Measurements from ENCODE around the gene SLC6A6. TPM values are rescaled to one million over a fixed set of nuclear protein-coding genes. Genes with fewer than 3 reads are reported as not detected.

Gene SLC6A6
- total and polyA plus RNA-seq, 2 experiments from 2014 or later: 27.5 to 150 TPM

DNA sequence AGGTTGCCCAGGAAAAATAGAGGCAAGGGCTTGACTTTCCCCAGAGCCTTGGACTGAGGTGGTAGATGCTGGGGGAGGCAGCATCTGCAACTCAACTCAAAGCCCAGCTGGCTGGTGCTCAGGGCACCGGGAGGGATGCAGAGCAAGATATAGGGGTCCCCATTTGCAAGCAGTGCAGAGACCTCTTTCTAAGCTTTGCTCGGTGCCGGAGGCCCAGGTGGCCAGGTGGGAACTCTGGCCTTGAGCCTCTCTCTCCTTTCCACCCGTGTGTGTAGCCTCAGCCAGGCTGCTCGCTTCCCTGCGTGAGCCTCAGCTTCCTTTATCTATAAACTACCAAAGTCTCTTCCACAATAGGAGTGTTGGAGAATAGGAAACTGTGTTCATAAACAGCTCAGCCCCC is 36.5 kb downstream of the SLC6A6 start:
- no peaks in the 10 kb centered on the region; the same call in 2 of the 3 replicates for H3K9me3 Mint-ChIP-seq
- H3K4me1 Mint-ChIP-seq: peaks cover 29% of the 10 kb centered on the region
- Histone ChIP-seq H3K27me3 (ENCODE audit: insufficient read depth) (no peaks in the 10 kb centered on the region), H3K9me2 (ENCODE audit: insufficient read depth) (no peaks in the 10 kb centered on the region), H2AFZ (no peak overlapping the region), H3F3A (replicated peaks; ENCODE audit: low read depth) (no peaks in the 10 kb centered on the region), H4K20me1 (replicated peaks; ENCODE audit: insufficient read depth) (peaks cover 52% of the 10 kb centered on the region), H3K4me2 (no peak overlapping the region), H3K4me3 (no peak overlapping the region), H3K4me1 (ENCODE audit: insufficient read depth) (0 out of 2 replicates have a peak, but pooled peaks cover 4% of the 10 kb centered on the region), H3K36me3 (ENCODE audit: insufficient read depth) (peaks cover 5% of the 10 kb centered on the region; the same call in 1 of the 2 replicates), H3K79me2 (replicated peaks; ENCODE audit: insufficient read depth) (peaks cover 82% of the 10 kb centered on the region), H3K27ac (ENCODE audit: low read depth) (0 out of 2 replicates have a peak overlapping the region, but pooled peaks have one; percentile 26)
- no peak for TF ChIP-seq ZNF331 (CRISPR knock-in tag; IDR thresholded peaks at IDR 0.05; ENCODE audit: low read depth)
- TF ChIP-seq, protein P1, sequence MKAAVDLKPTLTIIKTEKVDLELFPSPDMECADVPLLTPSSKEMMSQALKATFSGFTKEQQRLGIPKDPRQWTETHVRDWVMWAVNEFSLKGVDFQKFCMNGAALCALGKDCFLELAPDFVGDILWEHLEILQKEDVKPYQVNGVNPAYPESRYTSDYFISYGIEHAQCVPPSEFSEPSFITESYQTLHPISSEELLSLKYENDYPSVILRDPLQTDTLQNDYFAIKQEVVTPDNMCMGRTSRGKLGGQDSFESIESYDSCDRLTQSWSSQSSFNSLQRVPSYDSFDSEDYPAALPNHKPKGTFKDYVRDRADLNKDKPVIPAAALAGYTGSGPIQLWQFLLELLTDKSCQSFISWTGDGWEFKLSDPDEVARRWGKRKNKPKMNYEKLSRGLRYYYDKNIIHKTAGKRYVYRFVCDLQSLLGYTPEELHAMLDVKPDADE (IDR thresholded peaks at IDR 0.05): no peak
- TF ChIP-seq, protein P2, sequence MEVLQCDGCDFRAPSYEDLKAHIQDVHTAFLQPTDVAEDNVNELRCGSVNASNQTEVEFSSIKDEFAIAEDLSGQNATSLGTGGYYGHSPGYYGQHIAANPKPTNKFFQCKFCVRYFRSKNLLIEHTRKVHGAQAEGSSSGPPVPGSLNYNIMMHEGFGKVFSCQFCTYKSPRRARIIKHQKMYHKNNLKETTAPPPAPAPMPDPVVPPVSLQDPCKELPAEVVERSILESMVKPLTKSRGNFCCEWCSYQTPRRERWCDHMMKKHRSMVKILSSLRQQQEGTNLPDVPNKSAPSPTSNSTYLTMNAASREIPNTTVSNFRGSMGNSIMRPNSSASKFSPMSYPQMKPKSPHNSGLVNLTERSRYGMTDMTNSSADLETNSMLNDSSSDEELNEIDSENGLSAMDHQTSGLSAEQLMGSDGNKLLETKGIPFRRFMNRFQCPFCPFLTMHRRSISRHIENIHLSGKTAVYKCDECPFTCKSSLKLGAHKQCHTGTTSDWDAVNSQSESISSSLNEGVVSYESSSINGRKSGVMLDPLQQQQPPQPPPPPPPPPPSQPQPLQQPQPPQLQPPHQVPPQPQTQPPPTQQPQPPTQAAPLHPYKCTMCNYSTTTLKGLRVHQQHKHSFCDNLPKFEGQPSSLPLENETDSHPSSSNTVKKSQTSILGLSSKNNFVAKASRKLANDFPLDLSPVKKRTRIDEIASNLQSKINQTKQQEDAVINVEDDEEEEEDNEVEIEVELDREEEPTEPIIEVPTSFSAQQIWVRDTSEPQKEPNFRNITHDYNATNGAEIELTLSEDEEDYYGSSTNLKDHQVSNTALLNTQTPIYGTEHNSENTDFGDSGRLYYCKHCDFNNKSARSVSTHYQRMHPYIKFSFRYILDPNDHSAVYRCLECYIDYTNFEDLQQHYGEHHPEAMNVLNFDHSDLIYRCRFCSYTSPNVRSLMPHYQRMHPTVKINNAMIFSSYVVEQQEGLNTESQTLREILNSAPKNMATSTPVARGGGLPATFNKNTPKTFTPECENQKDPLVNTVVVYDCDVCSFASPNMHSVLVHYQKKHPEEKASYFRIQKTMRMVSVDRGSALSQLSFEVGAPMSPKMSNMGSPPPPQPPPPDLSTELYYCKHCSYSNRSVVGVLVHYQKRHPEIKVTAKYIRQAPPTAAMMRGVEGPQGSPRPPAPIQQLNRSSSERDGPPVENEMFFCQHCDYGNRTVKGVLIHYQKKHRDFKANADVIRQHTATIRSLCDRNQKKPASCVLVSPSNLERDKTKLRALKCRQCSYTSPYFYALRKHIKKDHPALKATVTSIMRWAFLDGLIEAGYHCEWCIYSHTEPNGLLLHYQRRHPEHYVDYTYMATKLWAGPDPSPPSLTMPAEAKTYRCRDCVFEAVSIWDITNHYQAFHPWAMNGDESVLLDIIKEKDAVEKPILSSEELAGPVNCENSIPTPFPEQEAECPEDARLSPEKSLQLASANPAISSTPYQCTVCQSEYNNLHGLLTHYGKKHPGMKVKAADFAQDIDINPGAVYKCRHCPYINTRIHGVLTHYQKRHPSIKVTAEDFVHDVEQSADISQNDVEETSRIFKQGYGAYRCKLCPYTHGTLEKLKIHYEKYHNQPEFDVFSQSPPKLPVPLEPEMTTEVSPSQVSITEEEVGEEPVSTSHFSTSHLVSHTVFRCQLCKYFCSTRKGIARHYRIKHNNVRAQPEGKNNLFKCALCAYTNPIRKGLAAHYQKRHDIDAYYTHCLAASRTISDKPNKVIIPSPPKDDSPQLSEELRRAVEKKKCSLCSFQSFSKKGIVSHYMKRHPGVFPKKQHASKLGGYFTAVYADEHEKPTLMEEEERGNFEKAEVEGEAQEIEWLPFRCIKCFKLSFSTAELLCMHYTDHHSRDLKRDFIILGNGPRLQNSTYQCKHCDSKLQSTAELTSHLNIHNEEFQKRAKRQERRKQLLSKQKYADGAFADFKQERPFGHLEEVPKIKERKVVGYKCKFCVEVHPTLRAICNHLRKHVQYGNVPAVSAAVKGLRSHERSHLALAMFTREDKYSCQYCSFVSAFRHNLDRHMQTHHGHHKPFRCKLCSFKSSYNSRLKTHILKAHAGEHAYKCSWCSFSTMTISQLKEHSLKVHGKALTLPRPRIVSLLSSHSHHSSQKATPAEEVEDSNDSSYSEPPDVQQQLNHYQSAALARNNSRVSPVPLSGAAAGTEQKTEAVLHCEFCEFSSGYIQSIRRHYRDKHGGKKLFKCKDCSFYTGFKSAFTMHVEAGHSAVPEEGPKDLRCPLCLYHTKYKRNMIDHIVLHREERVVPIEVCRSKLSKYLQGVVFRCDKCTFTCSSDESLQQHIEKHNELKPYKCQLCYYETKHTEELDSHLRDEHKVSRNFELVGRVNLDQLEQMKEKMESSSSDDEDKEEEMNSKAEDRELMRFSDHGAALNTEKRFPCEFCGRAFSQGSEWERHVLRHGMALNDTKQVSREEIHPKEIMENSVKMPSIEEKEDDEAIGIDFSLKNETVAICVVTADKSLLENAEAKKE (CRISPR knock-in tag; IDR thresholded peaks at IDR 0.05): no peak
- TF ChIP-seq POLR2AphosphoS5 (IDR thresholded peaks at IDR 0.05; ENCODE audit: low read depth): no peak
- TF ChIP-seq, protein P3, sequence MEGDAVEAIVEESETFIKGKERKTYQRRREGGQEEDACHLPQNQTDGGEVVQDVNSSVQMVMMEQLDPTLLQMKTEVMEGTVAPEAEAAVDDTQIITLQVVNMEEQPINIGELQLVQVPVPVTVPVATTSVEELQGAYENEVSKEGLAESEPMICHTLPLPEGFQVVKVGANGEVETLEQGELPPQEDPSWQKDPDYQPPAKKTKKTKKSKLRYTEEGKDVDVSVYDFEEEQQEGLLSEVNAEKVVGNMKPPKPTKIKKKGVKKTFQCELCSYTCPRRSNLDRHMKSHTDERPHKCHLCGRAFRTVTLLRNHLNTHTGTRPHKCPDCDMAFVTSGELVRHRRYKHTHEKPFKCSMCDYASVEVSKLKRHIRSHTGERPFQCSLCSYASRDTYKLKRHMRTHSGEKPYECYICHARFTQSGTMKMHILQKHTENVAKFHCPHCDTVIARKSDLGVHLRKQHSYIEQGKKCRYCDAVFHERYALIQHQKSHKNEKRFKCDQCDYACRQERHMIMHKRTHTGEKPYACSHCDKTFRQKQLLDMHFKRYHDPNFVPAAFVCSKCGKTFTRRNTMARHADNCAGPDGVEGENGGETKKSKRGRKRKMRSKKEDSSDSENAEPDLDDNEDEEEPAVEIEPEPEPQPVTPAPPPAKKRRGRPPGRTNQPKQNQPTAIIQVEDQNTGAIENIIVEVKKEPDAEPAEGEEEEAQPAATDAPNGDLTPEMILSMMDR (conservative IDR thresholded peaks at IDR 0.05; ENCODE audit: low read depth in 2 of 2): no peak
- TF ChIP-seq ZNF114 (CRISPR knock-in tag; IDR thresholded peaks at IDR 0.05): no peak
- TF ChIP-seq EZH2phosphoT487 (IDR thresholded peaks at IDR 0.05; ENCODE audit: unreplicated experiment): no peak
- no peak for TF ChIP-seq STAT1 (IDR thresholded peaks at IDR 0.05; ENCODE audit: unreplicated experiment)
- TF ChIP-seq EZH2 (IDR thresholded peaks at IDR 0.05; ENCODE audit: low read depth, unreplicated experiment): no peak
- no peak for TF ChIP-seq JUNB (IDR thresholded peaks at IDR 0.05; ENCODE audit: unreplicated experiment)
- no peak overlapping the region for H3K27ac Mint-ChIP-seq
- ATAC-seq (no peak), DNase-seq (ENCODE audit: low spot score) (no peak)
- H3K36me3 Mint-ChIP-seq (ENCODE audit: low read depth): peaks cover 6% of the 10 kb centered on the region
- H3K4me3 Mint-ChIP-seq: no peak overlapping the region
- H3K27me3 Mint-ChIP-seq (ENCODE audit: insufficient read depth, low read depth, poor library complexity): peaks cover 7% of the 10 kb centered on the region

Data from GM23338 (cell line).